Measurements from ENCODE around the gene CAMTA1.

The CAMTA1 gene

GRCh38 chr1:7733276-7733675 is 948.0 kb downstream of the CAMTA1 start:
- DNase-seq, result no peak

- DNase-seq, result no peak
Observed at GRCh38 chr1:7738044-7738443, 952.8 kb downstream of the CAMTA1 start.

- no peak for DNase-seq
Observed at GRCh38 chr1:7743346-7743745, 958.1 kb downstream of the CAMTA1 start.

- no peak for DNase-seq
Observed at GRCh38 chr1:7744882-7745281, 959.6 kb downstream of the CAMTA1 start.

GRCh38 chr1:7745783-7746182 is 960.5 kb downstream of the CAMTA1 start:
- no peak for DNase-seq

GRCh38 chr1:7747605-7748004 is 962.4 kb downstream of the CAMTA1 start:
- DNase-seq, result no peak

GRCh38 chr1:7749126-7749525 is 963.9 kb downstream of the CAMTA1 start:
- no peak for DNase-seq

- no peak for DNase-seq
Observed at GRCh38 chr1:7751174-7751573, 965.9 kb downstream of the CAMTA1 start.

GRCh38 chr1:7752512-7753417 is 967.5 kb downstream of the CAMTA1 start:
- peak; percentile 36 for DNase-seq

- no peak for DNase-seq
Observed at GRCh38 chr1:7753641-7754040, 968.4 kb downstream of the CAMTA1 start.

- DNase-seq, result no peak
Observed at GRCh38 chr1:7754234-7754633, 969.0 kb downstream of the CAMTA1 start.

GRCh38 chr1:7755448-7755847 is 970.2 kb downstream of the CAMTA1 start:
- no peak for DNase-seq

- no peak for DNase-seq
Observed at GRCh38 chr1:7760245-7760644, 975.0 kb downstream of the CAMTA1 start.

GRCh38 chr1:7761103-7761502 is 975.8 kb downstream of the CAMTA1 start:
- DNase-seq, result no peak

- DNase-seq, result no peak
Observed at GRCh38 chr1:7767176-7767575, 981.9 kb downstream of the CAMTA1 start.

GRCh38 chr1:7768583-7768982 is 983.3 kb downstream of the CAMTA1 start:
- DNase-seq, result no peak

GRCh38 chr1:7769673-7770412 is 984.6 kb downstream of the CAMTA1 start:
- no peak for DNase-seq

GRCh38 chr1:7770669-7770996 is 985.4 kb downstream of the CAMTA1 start:
- no peak for DNase-seq

GRCh38 chr1:7770997-7771822 is 986.0 kb downstream of the CAMTA1 start, which contains the start of gene VAMP3:
Gene VAMP3 (plus strand): TSS chr1:7771296. CDS start chr1:7771384, 88 bp downstream.
- no peak for DNase-seq

- DNase-seq, result no peak
Observed at GRCh38 chr1:7771823-7772299, 986.6 kb downstream of the CAMTA1 start.

GRCh38 chr1:7777591-7777990 is 992.3 kb downstream of the CAMTA1 start:
- no peak for DNase-seq

GRCh38 chr1:7778133-7778628 is 992.9 kb downstream of the CAMTA1 start:
- DNase-seq, result no peak

- DNase-seq, result no peak
Observed at GRCh38 chr1:7780976-7781375, 995.7 kb downstream of the CAMTA1 start.
